Ascending aorta (tissue), 2 donors: ENCODE data around the gene PCSK6. TPM values are rescaled to one million over a fixed set of nuclear protein-coding genes. Genes with fewer than 3 reads are reported as not detected.

Experiments used
- DNase-seq, 2 donors: peaks; one replicate each; pipeline ENCODE4 v3.0.0-alpha.2; 2019; ENCODE audit warnings: low spot score in 2 of 2
- H3K27ac ChIP-seq, 2 donors: fragments of 200-600 bp; sonication (generic); one replicate each; pipeline ENCODE4 v1.5.1; 2016 to 2017; ENCODE audit warnings: mild to moderate bottlenecking in 1 of 2
- H3K27me3 ChIP-seq: fragments of 200-600 bp; sonication (generic); one replicate; pipeline ENCODE4 v1.5.1; 2017
- H3K36me3 ChIP-seq, 2 donors: fragments of 200-600 bp; sonication (generic); one replicate each; pipeline ENCODE4 v1.5.1; 2016
- H3K4me1 ChIP-seq, 2 donors: fragments of 200-600 bp; sonication (generic); one replicate each; pipeline ENCODE4 v1.5.1; 2016 to 2017; ENCODE audit warnings: mild to moderate bottlenecking in 1 of 2
- H3K4me3 ChIP-seq, 2 donors: fragments of 200-600 bp; sonication (generic); one replicate each; pipeline ENCODE4 v1.5.1; 2016 to 2017; ENCODE audit warnings: mild to moderate bottlenecking in 1 of 2
- H3K9me3 ChIP-seq, 2 donors: fragments of 200-600 bp; sonication (generic); one replicate each; pipeline ENCODE4 v1.5.1; 2016
- intact Hi-C: fragments of 100-400 bp; cut with DNase I; formaldehyde crosslinking; loops from one replicate; pipeline ENCODE4 v1.15.1; 2023
- total RNA-seq: library from RNA; depleted of rRNA; stranded (reverse); fragments of >200 nt; gene quantifications from one replicate; pipeline ENCODE4 v1.1.0, GENCODE V29; 2016
- TF ChIP-seq, protein P1 (sequence below), 3 experiments: fragments of 200-600 bp in 2 of 3; fragments of 450-650 bp in 1 of 3; sonication (generic) in 2 of 3; IDR thresholded peaks; one replicate each; pipeline ENCODE4 v1.5.1; 2016 to 2019; ENCODE audit warnings: antibody characterized with exemption in 3 of 3, mild to moderate bottlenecking in 1 of 3, moderate library complexity in 1 of 3

Gene PCSK6
- total RNA-seq, 1 donor from 2014 or later: 3.9 TPM

DNA sequence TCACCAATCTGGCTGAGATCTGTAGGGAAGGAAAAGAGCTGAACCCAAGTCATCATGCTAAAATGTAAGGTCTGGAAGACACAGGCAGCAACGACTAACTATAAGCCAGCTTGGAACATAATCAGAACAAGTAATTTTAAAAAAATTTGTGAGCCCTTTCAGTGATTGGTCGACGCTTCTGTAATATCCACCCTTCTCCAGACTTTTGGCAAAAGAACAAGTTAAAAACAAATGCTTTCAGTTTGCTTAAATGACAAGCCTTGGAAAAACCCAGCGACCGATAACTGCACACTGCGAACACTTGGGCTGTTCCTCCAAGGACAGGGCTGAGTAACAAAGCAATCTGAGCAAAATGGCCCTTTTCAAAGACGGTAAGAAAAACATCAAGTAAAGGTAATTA is 49.6 kb downstream of the PCSK6 start:
- Histone ChIP-seq H3K4me1 (no peaks in the 10 kb centered on the region), H3K9me3 (no peaks in the 10 kb centered on the region), H3K27me3 (no peaks in the 10 kb centered on the region), H3K27ac (no peak overlapping the region), H3K36me3 (no peaks in the 10 kb centered on the region), H3K4me3 (no peak overlapping the region)
- intact Hi-C loops: no loop called here
- TF ChIP-seq, protein P1, sequence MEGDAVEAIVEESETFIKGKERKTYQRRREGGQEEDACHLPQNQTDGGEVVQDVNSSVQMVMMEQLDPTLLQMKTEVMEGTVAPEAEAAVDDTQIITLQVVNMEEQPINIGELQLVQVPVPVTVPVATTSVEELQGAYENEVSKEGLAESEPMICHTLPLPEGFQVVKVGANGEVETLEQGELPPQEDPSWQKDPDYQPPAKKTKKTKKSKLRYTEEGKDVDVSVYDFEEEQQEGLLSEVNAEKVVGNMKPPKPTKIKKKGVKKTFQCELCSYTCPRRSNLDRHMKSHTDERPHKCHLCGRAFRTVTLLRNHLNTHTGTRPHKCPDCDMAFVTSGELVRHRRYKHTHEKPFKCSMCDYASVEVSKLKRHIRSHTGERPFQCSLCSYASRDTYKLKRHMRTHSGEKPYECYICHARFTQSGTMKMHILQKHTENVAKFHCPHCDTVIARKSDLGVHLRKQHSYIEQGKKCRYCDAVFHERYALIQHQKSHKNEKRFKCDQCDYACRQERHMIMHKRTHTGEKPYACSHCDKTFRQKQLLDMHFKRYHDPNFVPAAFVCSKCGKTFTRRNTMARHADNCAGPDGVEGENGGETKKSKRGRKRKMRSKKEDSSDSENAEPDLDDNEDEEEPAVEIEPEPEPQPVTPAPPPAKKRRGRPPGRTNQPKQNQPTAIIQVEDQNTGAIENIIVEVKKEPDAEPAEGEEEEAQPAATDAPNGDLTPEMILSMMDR (IDR thresholded peaks at IDR 0.05): no peak
- no peak for DNase-seq

DNA sequence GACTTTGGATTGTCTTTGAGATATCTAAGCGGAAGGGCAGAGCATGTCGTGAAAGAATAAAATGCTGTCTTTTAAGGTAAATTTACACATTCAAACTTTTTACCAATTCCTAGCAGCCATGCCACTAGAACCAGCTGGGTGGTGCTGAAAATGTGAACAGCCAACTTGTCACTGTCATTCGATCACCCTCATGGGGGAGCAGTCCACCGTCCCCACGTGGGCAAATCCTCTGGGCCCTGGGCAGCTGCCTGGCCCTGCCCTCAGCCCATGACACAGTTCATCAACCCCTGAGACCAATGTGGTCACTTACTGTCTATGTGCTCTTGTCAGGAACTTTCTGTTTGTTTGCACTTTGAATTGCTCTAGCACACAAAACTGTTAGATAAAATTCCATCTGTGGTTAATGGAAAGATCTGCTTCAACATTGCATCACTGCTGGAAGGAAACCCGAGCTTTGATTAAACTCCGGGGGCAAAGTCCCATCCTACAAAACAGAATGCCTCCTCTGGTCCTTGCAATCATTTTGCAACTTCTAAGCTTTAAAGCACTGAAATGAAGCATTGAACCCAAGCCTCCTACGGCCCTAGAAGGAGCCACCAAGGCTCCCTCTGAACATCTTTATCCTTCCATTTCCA is 50.1 kb downstream of the PCSK6 start:
- Histone ChIP-seq H3K4me3 (no peak overlapping the region), H3K4me1 (no peaks in the 10 kb centered on the region), H3K27me3 (no peaks in the 10 kb centered on the region), H3K9me3 (no peaks in the 10 kb centered on the region), H3K27ac (no peak overlapping the region), H3K36me3 (no peaks in the 10 kb centered on the region)
- intact Hi-C loops: no loop called here
- DNase-seq: no peak
- TF ChIP-seq, protein P1 (IDR thresholded peaks at IDR 0.05): no peak

DNA sequence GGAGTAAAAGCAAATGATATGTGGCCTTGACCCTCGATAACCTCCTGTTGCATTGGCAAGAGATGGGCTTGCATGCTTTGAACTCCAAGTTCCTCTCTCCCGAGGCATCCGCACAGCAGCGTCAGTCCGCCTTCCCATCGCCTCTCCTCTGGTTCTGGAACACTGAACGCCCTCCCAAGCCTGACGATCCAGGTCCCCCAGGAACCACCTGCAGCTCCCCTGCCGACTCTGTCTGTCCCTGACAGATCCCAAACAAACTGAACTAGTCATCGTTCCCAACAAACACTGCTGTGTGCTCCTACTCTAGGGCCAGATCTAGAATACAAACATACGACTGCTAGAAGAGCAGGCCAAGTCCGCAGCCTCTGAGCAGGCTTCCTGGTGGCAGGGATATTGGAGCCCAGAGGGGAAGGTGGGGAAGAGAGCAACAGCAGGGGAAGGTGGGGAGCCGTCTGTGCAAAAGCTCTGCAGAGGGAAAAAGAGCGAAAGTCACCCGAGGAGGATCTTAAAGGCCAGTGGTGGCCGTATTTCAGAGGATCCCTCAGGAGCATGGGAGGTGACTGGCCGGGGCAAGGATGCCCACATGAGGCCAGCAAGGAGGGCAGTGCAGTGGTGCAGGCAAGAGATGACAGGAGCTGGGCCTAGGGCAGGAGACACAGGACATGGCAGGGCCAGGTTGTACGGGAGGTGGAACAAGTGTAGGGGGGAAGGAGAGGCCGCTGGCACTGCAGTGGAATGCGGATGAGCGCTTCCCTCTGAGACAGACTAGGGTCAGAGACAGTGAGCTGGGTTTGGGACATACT is 50.8 kb downstream of the PCSK6 start:
- H3K4me3 ChIP-seq: no peak overlapping the region
- DNase-seq: no peak
- H3K9me3 ChIP-seq: no peaks in the 10 kb centered on the region
- H3K4me1 ChIP-seq: no peaks in the 10 kb centered on the region
- no peak overlapping the region for H3K27ac ChIP-seq
- TF ChIP-seq, protein P1 (IDR thresholded peaks at IDR 0.05): no peak
- H3K27me3 ChIP-seq: no peaks in the 10 kb centered on the region
- H3K36me3 ChIP-seq: no peaks in the 10 kb centered on the region
- intact Hi-C loops: no loop called here

DNA sequence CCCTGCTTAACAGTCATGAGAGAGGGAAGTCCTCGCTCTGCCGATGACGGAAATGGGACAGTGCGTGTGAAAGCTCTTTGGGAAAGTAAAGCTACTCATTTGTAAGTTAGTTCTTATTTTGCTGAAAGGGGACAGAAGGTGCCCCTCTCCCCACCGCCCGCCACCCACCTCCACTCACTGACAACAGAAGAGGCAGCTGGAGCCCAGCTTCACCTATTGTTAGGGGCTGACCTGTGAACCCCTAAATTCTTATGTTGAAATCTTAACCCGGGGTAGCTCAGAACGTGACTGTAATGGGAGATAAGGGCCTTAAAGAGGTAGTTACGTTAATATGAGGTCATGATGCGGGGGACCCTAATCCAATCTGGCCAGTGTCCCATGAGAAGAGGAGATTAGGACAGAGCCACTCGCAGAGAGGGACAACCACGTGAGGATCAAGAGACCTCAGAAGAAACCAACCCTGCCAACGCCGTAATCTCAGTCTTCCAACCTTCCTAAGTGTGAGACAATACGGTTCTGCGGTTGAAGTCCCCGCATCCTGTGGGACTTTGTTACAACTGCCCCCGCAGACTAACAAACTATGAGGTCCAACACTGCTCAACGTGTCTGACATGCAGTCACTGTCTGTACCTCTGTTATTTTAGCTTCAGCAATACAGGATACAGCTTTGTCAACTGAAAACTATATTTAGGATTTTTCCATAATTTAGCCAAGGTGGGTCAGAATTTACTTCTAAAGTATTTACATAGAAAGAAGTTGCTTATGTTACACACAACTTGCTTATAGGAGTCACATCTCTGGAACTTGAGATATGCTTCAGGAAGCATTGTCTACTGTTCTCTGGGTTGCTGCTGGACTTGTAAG is 51.7 kb downstream of the PCSK6 start:
- H3K4me3 ChIP-seq: no peak overlapping the region
- intact Hi-C loops: no loop called here
- H3K36me3 ChIP-seq: no peaks in the 10 kb centered on the region
- no peak overlapping the region for H3K27ac ChIP-seq
- H3K27me3 ChIP-seq: no peaks in the 10 kb centered on the region
- TF ChIP-seq, protein P1 (IDR thresholded peaks at IDR 0.05): no peak
- H3K4me1 ChIP-seq: no peaks in the 10 kb centered on the region
- H3K9me3 ChIP-seq: no peaks in the 10 kb centered on the region
- no peak for DNase-seq

DNA sequence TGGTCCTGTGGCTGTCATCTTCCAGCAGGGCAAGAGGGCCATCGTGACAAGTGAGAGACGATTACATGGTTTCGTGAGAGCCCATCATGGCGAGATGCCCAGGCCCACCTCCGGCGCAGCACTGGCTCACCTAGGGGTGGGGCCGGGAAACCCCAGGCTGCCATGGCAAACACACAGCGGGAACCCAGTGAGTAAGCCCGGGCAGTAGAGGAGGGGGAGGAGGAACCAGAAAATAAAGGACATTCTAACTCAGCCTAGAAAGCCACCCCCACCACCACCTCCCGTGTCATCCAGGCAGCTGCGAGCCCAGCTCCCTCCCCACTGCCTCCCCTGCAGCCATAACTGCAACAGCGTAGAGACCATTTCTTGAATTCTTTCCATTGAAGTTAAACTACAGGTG is 52.3 kb downstream of the PCSK6 start:
- no peak for DNase-seq
- Histone ChIP-seq H3K27me3 (no peaks in the 10 kb centered on the region), H3K9me3 (no peaks in the 10 kb centered on the region), H3K4me3 (no peak overlapping the region), H3K27ac (no peak overlapping the region), H3K36me3 (no peaks in the 10 kb centered on the region), H3K4me1 (no peaks in the 10 kb centered on the region)
- TF ChIP-seq, protein P1 (IDR thresholded peaks at IDR 0.05): no peak
- intact Hi-C loops: no loop called here
